GM21528 (cell line): Measurements from ENCODE around the gene CAMK2D.

Source experiments
- ATAC-seq: cut with Tn5 transposase; IDR thresholded peaks from one replicate; pipeline ENCODE4 v1.9.1; 2021; ENCODE audit warnings: mild to moderate bottlenecking, moderate library complexity; ENCODE audit not compliant: unreplicated experiment, low FRiP score

CAMK2D gene

DNA sequence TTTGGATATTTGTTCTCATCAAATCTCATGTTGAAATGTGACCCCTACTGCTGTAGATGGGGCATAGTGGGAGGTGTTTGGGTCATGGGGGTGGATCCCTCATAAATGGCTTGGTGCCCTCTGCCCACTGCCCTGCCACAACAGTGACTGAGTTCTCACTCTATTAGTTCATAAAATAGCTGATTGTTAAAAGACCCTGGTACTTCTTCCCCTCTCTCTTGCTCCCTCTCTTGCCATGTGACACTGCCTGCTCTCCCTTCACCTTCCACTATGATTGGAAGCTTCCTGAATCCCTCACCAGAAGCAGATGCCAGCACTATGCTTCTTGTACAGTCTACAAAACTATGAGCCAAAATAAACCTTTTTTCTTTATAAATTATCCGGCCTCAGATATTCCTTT is 182.2 kb downstream of the CAMK2D start:
- no peak for ATAC-seq

- no peak for ATAC-seq
Measured at GRCh38 chr4:113576947-113577678, 184.4 kb downstream of the CAMK2D start.

DNA sequence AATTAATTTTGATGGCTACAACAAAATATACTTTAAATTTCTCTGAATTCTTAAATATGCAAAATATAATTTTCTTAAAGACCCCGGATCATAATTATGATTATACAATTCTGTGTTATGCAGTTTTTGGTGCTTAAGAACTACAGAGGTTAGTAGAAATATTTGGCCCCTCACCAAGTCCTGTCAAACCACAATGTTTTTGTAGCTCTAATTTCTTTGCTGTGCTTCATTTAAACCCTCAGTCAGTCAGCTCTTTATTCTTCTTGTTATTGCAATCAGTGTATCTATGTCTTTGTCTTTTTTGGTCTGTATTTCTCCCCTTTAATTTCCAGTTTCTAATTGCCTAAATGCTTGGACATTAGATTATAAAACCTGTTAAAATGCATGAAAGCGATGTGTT is 186.1 kb downstream of the CAMK2D start:
- no peak for ATAC-seq

- no peak for ATAC-seq
Measured at GRCh38 chr4:113574636-113575103, 186.9 kb downstream of the CAMK2D start.

GRCh38 chr4:113572620-113573019 is 188.9 kb downstream of the CAMK2D start:
- ATAC-seq: no peak

DNA sequence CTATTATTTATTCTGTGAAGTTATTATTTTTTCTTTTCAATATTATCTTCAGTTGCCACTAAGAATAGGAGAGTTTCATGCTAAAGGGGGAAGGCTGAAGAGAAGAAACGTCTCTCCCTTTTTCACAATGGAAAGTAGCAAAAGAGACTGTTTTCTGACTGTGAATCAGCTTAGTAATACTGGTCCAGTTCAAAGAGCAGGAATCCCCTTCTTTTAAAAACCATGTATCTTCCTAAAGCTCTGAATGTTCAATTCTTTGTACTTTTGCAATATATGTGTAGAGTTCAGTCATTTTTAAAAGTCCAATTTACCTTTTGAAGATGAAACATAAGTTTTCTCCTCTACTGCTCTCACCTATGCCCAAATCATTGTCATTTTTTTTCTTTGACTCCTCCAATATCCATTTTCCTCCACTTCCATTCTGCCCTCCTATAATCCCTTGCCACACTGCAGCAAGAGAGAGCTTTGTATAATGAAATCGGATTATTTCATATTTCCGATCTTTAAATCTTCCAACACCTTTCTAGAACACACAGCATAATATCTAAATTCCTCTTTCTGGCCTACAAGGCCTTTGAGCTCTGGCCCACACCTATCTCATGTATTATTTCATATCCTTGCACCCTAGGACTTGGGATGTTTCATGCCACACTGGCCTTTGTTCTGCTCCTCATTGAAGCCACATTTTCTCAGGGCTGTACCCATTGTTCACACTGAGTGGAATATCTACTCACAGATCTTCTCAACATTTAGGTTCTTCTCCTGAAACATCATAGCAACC is 195.3 kb downstream of the CAMK2D start:
- ATAC-seq: no peak

GRCh38 chr4:113565702-113566012 is 195.9 kb downstream of the CAMK2D start:
- no peak for ATAC-seq

GRCh38 chr4:113564493-113564892 is 197.0 kb downstream of the CAMK2D start:
- peak; percentile 30 for ATAC-seq

DNA sequence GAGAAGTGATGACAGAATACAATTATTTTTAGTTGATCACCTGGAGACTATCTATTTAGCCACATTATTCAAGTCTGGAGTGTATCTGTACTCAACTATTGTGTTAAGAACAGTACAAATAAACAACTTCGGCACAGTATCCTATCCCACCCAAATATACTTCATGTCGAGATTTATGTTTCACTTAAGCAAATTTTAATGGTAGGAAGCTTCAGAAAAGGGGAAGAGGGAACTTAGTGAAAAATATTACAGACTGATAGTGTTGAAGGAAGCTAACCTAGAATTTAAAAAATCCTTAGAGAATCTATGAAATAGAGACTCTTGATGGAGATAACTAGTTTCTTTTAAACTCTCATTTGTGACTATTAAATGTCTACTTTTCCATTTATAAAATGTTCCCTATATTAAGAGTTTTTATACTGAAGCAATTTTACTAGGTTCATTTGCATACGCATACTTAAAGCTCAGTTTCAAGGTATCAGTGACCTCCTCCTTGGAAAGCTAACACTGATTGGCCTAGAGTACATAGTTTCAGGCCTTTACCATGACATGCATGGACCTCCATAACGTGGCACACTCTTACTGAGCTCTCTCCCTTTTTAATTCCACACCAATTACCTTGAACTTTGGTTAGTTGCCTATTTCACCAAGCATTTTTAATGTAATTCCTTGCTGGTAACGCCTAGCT is 197.7 kb downstream of the CAMK2D start:
- ATAC-seq: no peak

GRCh38 chr4:113561758-113562157 is 199.8 kb downstream of the CAMK2D start:
- no peak for ATAC-seq

DNA sequence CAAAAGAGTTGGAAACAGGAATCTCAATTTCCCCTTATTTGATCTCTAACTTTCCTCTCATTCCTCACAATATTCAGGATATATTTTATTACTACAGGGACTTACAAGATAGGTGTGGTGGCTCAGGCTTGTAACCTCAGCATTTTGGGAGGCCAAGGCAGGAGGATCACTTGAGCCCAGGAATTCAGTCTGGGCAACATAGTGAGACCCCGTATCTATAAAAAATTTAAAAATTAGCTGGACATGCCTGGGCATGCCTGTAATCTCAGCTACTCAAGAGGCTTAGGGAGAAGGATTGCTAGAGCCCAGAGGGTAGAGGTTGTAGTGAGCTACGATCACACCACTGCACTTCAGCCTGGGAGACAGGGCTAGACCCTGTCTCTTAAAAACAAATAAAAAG is 200.4 kb downstream of the CAMK2D start:
- ATAC-seq: no peak

DNA sequence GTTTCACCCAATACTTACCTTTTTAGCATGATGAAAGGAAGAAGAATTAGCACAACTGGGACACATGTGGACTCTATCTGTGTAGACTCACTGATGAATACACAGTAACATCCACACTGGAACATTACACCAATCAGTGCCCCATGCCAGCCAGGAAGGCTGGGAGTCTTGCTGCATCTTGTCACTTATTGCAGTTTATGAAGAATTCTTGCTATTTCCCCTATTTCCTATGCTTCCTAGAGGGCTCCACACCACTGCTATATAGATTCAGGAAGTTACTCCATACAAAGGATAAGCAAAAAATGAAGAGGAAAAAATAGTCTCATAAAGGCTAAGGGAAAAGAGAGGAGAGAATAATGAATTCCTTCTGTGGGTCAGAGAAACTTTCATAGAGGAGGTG is 201.0 kb downstream of the CAMK2D start:
- ATAC-seq: no peak

GRCh38 chr4:113559947-113560346 is 201.6 kb downstream of the CAMK2D start:
- no peak for ATAC-seq

DNA sequence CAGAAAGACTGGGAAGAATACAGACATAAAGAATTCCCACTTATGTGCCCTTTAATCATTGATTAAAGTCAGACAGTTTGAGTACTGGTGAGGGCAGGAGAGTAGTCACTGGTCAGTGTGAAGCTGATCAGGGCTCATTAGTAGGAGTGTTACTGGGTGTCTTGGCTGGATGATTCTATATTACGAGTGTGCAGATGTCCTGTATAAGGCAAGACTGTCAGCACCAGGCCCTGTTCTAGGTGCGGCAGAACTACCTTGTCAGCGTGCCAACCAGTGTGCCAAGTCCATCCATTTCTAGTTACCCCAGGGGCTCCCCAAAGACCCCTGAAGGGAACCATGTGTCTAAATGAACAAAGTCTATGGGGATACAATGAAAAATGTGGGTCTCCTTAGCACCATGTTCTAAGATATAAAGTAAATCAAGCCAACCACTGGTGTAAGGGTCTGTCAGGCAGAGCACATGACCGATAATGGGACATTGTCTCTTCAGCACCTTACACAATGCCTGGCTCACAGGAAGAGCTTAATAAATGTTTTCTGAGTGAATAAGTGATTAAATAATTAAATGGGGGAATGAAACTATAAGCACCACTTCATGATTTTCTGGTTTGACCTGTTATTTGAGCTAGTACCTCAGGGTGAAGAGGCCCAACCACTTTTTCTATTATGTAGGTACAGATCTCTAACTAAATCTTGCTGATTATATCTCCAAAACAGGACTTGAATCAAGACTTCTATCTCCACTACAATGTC is 205.0 kb downstream of the CAMK2D start:
- no peak for ATAC-seq

DNA sequence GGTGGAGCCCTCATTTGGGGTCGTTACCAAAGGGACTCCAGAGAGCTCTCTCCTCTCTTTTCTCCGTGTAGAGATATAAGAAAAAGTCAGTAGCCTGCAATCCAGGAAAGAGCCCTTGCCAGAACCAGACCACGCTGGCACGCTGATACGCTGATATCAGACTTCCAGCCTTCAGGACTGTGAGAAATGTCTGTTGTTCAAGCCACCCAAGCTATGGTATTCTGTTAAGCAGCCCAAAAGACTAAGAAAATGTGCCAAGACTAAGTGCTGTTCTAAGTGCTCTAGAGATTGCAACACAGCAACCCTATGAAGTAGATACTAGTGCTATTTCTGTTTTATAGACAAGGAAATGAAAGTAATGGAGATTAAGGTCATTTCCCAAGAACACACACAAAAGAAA is 205.7 kb downstream of the CAMK2D start:
- no peak for ATAC-seq

DNA sequence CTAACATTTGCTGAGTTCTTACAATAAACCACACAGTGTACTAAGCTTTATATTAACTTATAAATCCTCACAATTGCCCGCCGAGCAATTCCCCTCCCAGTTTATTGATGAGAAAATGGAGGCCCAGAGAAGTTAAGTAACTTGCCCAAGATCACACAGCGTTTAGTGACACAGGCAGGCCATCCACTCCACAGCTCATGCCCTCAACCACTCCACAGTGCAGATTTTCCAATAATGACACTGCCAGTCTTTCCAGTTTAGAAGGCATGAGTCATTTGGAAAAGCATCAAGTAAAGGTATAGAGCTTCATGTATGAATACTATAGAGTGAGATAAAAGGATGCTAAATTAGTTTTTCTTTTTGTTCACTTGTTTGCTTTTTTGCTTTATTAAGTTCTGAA is 208.5 kb downstream of the CAMK2D start:
- no peak for ATAC-seq

DNA sequence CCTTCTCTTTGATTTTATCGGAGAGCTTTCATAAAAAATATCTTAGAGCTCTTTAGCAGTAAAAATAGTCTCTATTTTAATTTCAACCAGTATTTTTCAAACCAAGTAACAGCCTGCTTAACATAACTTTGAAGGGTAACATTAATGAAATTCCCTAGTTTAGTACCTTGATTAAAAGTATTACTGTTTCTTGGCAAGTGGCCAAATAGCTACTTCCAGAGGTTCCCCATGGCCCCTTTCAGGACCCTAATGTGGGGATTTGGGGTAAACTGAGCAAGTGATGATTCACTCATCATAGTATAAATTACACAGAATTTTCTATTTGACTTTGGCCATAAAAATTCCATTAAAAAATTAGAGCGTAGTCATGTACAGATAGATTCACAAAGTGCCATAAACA is 211.0 kb downstream of the CAMK2D start:
- ATAC-seq: no peak

DNA sequence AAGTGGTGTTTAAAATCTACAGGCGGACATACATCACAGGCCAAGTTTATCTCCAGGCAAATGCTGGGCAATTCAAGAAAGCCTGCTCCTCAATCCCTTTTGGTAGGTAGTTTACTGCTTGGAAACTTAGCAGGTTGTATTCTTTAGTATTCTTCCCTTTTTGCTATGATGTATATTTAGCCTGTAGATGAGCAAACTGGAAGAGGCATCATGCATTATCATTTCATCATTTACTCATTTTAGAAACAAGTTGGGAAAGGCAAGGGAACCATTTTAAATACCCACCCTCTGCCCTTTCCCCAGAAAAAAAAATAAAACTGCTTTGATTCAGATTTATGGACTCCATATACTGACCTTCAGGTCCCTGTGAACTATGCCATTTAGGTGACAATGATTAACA is 213.2 kb downstream of the CAMK2D start:
- no peak for ATAC-seq

DNA sequence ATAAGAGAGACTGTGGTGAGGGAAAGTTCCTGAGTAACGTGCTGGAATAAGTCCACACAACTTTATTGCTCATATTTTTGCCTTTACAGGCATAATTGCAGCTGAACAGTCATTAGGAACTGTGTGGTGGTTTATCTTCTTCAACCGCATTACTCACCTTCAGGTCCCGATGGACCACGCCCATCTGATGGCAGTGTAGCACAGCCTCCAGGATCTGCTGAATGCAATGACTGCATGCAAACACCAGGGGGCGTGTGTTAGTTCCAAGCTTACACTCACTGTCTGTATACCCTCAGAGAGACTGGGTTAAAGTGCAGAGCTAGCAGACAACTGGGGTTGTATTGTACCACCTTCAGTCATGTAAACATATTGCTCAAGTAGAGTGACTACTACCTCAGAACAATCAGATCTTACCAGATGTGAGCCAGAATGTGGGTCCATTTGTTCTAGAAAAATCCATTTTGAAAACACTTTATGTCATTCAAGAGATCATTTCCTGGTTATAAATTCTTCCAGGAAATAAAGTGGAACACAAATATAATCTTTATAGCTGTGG is 214.0 kb downstream of the CAMK2D start:
- peak; percentile 100 for ATAC-seq

- ATAC-seq: no peak
Measured at GRCh38 chr4:113541933-113542332, 219.6 kb downstream of the CAMK2D start.

- no peak for ATAC-seq
Measured at GRCh38 chr4:113540859-113541258, 220.7 kb downstream of the CAMK2D start.
